ENCODE results near the gene RFLNA.
A peak's percentile ranks its signal among the peaks of the same experiment; 100 is the strongest.
"Not testable (repeated sequence)": the region's sequence is repeated elsewhere in the genome, so short reads cannot be mapped to it uniquely, and the experiment has no call there.

RFLNA gene

GRCh38 chr12:124318278-124319020 is 23.6 kb downstream of the RFLNA start:
- DNase-seq: no peak

DNA sequence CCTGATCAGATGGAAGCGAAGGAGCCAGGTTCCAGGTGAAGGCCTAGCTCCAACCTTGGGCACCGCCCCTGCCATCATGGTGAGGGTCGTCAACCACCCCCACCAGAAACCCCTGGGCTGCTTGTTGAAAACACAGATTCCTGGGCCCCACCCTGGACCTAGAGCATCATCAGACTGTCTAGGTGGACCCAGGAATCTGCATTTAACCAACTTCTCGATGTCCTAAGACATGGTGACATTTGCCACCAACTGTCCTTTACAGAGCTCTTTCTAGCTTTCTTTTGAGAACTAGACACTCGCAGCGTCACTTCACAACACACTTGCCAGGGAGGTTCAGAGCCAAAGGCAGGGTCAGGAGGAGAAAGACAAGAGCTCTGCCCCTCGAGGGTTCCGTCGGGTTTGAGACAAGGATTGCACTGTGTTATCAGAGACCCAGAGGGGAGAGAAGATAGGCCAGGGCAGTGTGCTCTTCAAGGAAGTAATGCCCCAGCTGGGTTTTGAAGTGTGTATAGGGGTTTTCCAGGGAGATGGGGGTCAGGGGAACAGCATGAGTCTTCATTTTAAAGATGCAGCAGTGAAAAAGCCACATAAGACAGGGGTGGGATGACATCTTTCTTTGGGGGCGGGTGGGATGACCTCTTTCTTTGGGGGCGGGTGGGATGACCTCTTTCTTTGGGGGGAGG is 24.6 kb downstream of the RFLNA start:
- no peak for DNase-seq

DNA sequence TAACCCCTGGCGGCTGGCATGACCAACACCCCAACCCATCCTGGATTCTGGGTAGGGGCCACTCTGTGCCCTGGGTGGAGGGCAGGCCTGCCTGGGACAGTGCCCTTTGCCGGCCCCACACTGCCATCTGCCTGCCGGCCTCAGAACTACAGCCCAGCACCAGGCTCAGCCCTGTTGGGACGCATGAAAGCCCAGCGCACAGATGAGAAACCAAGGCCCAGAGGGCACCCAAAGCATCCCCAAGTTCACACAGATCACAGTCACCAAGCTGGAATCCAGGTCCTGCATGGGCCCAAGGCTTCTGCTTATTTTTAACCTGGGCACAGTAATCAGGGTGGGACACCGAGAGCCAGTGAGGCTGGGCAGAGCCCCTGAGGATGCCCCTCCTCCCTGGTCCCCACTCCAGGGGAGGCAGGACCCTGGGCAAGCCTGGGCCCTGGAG is 26.2 kb downstream of the RFLNA start:
- peak in 54 of 58 donors; percentile 7 to 79 (median 46) for DNase-seq

DNA sequence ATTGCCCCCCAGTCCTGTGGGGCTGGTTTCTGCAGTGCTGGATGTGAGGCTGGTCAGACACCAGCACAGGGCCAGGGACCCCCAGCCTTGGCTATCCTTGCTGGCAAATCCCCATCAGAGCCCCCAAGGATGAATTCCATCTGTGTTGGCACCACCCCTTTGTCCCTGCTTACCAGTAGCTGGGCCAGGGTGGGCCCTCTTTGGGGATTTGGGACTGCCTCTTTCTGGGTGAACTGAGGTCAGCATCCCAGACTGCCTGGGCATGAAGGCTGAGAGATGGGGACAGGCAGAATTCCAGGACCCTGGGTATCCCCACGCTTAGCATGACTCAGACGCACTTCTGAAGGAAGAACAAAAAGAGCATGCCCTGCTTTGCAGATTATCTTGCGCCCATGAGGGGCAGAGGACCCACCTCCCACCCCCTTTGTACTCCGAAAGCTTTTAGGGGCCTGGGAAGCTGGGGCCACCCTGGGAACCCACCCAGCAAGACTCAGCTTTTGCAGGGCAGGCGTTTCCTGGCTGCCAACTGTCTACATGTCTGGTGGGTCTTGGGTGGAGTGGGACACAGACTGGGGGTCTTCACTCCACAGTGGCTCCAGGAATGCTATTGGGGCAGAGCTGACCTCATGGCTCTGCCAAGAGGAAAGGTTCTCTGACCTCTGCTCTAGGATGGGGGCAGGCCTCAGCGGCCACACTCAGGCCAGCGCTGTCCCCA is 26.8 kb downstream of the RFLNA start:
- DNase-seq: peak in 1 of 58 donors; percentile 7

DNA sequence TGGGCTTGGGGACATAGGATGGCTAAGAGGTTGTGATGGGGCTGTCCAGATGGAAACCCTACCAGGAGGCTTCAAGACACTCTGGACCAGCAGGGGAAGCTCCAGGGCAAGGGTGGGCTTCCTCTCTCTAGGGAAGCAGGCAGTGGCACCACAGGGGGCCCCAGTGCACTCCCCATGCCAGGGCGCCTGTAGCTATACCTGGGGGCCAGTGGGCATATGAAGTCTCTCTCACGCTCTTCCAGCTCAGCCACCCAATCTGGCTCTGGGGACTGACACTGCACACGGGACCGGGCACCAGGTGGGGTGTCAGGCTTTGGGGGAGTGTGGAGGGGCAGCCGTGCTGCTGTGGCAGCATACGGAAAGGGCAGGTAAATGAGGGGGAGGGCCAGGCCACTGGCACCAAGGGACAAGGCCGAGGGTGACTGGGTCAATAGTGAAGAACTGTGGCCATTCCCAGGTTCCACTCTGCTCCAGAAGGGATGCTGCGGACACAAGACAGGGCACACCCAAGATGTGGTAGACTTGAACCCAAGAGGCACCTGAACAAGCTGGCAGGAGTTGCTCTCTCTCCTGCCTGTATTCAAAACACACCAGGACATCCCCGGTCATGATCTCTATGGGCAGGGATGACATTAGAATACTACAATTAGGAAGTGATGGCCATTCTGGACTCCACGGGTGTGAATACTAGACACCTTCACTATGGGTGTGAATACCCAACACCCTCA is 27.5 kb downstream of the RFLNA start:
- no peak for DNase-seq

DNA sequence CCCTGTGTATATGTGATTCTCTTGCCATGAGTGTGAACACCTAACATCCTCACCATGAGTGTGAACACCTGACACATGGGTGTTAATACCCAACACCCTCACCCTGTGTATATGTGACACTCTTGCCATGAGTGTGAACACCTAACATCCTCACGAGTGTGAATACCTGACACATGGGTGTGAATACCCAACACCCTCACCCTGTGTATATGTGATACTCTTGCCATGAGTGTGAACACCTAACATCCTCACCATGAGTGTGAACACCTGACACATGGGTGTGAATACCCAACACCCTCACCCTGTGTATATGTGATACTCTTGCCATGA is 28.1 kb downstream of the RFLNA start:
- DNase-seq: not testable (repeated sequence)

DNA sequence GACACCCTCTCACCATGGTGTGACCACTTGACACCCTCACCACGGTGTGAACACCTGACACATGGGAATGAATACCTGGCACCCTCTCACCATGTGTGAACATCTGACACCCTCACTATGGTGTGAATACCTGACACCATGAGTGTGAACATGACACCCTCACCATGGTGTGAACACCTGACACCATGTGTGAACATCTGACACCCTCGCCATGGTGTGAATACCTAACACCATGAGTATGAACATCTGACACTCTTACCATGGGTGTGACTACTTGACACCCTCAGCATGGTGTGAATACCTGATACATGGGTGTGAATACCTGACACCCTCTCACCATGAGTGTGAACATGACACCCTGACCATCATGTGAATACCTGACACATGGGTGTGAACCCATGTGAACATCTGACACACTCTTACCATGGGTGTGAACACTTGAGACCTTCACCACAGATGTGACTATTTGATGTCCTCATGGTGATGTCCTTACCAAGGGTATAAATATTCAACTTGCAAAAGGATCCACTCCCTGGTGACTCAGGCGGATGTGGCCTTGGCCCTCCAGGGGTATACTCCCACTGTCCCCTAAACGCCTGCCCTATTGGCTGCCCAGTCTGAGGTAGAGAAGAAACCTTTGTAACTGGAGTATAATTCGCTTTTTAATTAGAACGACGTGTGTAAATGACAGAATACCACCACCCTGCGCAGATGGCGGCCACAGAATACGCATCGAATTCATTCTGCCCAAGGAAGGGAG is 29.1 kb downstream of the RFLNA start:
- DNase-seq: no peak

- DNase-seq: no peak
Measured at GRCh38 chr12:124324803-124325705, 30.2 kb downstream of the RFLNA start.

- no peak for DNase-seq
Measured at GRCh38 chr12:124326104-124326503, 31.2 kb downstream of the RFLNA start.

- no peak for DNase-seq
Measured at GRCh38 chr12:124326871-124327270, 32.0 kb downstream of the RFLNA start.

DNA sequence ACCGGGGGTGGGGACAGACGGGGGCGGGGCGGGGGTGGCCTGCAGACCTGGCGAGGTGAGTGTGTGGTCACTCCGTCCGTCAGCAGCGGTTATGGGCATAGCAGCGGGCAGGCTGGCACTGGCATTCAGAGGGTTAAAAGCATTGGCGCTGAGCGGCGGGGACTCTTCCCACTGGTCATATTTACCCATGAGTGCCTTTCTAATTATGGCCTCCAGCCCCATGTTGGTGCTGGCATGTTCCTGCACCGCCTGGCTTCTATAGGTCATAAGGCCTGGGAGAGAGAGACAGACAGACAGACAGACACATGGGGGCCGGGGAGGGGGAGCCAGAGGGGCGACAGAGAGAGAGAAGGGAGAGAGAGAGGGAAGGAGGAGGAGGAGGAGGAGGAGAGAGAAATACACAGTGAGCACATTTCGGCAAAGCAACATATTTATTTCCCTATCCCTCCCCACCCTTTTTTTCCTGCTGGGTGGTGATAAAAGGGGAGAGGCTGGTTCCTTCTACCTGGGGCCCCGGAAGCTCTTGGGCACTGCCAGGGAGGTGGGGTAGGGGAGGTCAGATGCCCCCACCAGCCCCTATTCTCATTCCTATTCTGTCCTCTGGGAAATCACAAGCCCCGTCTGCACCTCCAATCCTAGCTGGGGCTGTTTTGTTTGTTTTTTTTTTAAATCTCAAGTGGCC is 32.6 kb downstream of the RFLNA start:
- DNase-seq: peak in 1 of 58 donors; percentile 13

- DNase-seq: peak in 2 of 58 donors; percentile 17 to 36
Measured at GRCh38 chr12:124328116-124328515, 33.2 kb downstream of the RFLNA start.

DNA sequence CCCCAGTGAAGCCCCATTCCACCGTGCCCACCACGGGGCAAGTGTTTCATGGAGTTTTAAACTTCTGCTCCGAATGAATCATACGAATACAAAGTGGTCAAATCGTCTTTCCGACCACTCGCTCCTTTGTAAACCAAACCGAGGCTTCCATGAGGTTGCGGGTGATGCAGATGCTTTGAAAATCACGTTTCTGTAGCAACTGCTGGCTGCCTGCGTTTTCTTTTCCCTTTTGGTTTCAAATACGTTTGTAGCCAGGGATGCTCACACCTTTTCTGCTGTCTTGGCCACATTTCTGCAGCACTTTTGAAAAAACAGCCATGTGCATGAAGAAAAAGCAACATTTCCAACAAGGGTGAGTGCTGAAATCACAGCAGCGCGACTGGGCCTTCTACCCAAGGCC is 33.7 kb downstream of the RFLNA start:
- peak in 1 of 58 donors; percentile 32 for DNase-seq

DNA sequence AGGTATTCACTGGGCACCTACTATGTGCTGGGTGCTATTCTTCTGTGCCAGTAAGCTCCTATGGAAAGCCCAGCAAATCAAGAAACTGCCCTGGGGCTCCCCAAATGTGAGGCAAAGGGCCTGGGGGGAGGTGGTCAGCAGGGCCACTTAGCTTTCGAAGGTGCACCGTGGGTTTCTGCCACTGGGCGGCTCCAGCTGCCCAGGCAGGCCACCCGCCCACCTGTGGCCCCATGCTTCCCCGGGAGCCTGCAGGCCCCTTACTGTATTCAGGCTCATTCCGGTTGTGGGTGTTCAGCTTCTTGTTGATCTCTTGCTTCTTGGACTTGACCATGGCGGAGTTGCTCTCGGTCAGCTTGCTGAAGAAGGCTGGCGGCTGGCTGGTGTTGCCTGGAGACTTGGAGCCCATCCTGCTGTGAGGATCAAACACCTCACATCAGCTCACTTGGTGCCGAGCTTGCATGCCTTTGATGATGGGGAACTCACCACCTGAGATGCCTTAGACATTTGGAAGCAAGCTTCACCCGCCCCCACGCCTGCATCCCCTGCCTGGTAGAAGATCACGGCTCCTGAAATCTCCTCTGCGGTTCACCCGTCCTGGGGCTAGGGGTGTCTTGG is 37.3 kb downstream of the RFLNA start:
- DNase-seq: no peak

GRCh38 chr12:124332900-124333299 is 38.0 kb downstream of the RFLNA start:
- no peak for DNase-seq

DNA sequence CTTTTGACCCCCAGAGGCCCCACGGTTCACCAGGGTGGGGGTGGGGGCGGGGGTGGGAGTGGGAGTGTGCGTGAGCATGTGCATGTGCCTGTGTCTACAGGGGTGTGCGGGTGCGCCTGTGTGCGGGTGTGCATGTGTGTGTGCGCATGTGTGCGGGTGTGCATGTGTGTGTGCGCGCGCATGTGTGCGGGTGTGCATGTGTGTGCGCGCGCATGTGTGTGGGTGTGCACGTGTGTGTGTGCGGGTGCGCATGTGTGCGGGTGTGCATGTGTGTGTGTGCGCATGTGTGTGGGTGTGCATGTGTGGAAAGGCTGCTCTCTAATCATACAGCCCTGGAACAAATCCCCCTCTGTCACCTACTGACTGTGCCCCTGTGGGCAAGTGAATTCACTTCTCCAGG is 38.8 kb downstream of the RFLNA start:
- DNase-seq: no peak

DNA sequence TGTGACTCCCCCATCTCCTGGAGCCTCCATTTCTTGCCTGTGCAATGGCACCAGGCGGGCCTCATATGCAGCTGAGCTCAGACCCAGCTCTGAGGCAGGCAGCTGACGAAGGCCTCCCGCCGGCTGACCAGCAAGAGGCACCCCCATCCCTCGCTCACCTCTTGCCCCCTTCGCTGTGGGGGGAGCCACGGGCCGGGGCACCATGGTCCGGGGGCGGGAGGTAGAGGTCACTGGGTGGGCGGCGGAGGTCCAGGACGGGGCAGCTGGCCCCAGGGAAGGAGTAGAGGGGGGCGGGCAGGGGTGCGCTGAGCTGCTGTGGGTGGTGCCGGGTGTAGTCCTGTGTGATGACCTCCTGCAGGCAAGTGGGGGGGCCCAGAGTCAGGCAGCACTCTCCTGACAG is 39.4 kb downstream of the RFLNA start:
- no peak for DNase-seq

DNA sequence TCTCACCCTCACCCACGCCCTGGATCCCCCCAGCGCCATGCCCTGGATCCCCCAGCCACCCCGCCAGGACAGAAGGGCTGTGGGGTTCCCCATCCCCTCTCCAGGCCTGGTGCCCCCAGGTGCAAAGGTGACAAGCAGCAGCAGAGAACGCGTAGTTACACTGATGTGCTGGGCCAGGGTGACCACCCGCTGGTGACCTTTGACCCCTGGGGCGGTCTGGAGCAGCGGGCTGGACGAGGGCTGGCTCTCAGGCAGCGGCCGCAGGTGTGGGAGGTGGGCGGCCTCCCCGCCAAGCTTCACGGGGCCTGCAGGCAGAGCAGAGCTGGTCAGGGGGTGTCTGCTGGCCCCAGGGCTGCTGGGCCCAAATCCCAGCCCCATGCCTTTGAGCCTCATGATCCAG is 40.1 kb downstream of the RFLNA start:
- DNase-seq: no peak

Data from anterior cingulate cortex (tissue), 58 donors.